GM12878 (cell line): ENCODE results near the gene CDX1. TPM values are rescaled to one million over a fixed set of nuclear protein-coding genes. Genes with fewer than 3 reads are reported as not detected.

Experiments
- ATAC-seq: fragments of 200-7000 bp; cut with Tn5 transposase; 3 replicates; pipeline ENCODE4 v1.9.1; 2020; ENCODE audit warnings: mild to moderate bottlenecking, moderate library complexity
- BruUV-seq: library from RNA; stranded (reverse); fragments of 400-500 nt; replicated peaks from 2 replicates; lab custom pipeline; 2021; lab: Mats Ljungman, UMichigan
- CTCF ChIA-PET: fragments of 300-600 bp; sonication (Branson Sonifier 250); formaldehyde crosslinking; extraction: SDS; loops from one replicate; lab custom pipeline; 2021; ENCODE audit warnings: inconsistent platforms; lab: Yijun Ruan, JAX
- POLR2A ChIA-PET: fragments of 350-600 bp; formaldehyde crosslinking; extraction: SDS; loops from one replicate; lab custom pipeline; 2021; ENCODE audit warnings: inconsistent platforms; lab: Charles Lee
- RAD21 ChIA-PET: fragments of 300-600 bp; sonication (Branson Sonifier 250); formaldehyde crosslinking; loops from one replicate; lab custom pipeline; 2023; ENCODE audit warnings: antibody characterized with exemption; ENCODE audit not compliant: unreplicated experiment; lab: Charles Lee
- SMC1A ChIA-PET: fragments of 300-600 bp; sonication (Branson Sonifier 250); formaldehyde crosslinking; loops from one replicate; lab custom pipeline; 2023; ENCODE audit not compliant: unreplicated experiment, uncharacterized antibody; lab: Charles Lee
- DNase-seq: peaks from one replicate; pipeline ENCODE4 v3.0.0-alpha.2; 2011; ENCODE audit warnings: low read depth, low spot score
- FAIRE-seq: peaks from 3 replicates; lab custom pipeline; 2011; peaks lifted over from hg19 to GRCh38; lab: Jason Lieb, UNC
- H2AFZ ChIP-seq: 2 replicates; pipeline ENCODE4 v1.6.0; 2011; ENCODE audit warnings: low read depth, low read length, control low read depth; ENCODE audit not compliant: control insufficient read depth
- H3K27ac ChIP-seq: 2 replicates; pipeline ENCODE4 v1.5.1; 2011; ENCODE audit warnings: control low read depth; ENCODE audit not compliant: control insufficient read depth, insufficient read depth
- H3K27me3 ChIP-seq, 2 experiments: replicated peaks in 1 of 2; 2 replicates each; pipeline versions ENCODE4 v1.6.0 to v1.6.1; 2011; ENCODE audit warnings: low read length in 1 of 2; ENCODE audit not compliant: control insufficient read depth in 2 of 2, insufficient read depth in 2 of 2
- H3K36me3 ChIP-seq, 2 experiments: 2 replicates each; pipeline ENCODE4 v1.5.1; 2011; ENCODE audit warnings: low read length in 1 of 2; ENCODE audit not compliant: control insufficient read depth in 2 of 2, insufficient read depth in 2 of 2
- H3K4me1 ChIP-seq: 2 replicates; pipeline ENCODE4 v1.6.1; 2011; ENCODE audit warnings: mild to moderate bottlenecking, low read length, moderate library complexity, mixed read lengths; ENCODE audit not compliant: control insufficient read depth, insufficient read depth
- H3K4me2 ChIP-seq: 2 replicates; pipeline ENCODE4 v1.6.0; 2011; ENCODE audit warnings: control low read depth; ENCODE audit not compliant: control insufficient read depth, insufficient read depth
- H3K4me3 ChIP-seq: fragments of 200-600 bp; sonication (generic); 2 replicates; pipeline ENCODE4 v1.5.1; 2016
- H3K79me2 ChIP-seq: 2 replicates; pipeline ENCODE4 v1.6.0; 2011; ENCODE audit warnings: low read length; ENCODE audit not compliant: control insufficient read depth, insufficient read depth
- H3K9ac ChIP-seq: 2 replicates; pipeline ENCODE4 v1.8.0; 2011; ENCODE audit warnings: low read length, control low read depth, mixed read lengths; ENCODE audit not compliant: control insufficient read depth, insufficient read depth
- H3K9me3 ChIP-seq: replicated peaks from 3 replicates; pipeline ENCODE4 v1.5.1; 2011; ENCODE audit warnings: mild to moderate bottlenecking, low read length; ENCODE audit not compliant: control insufficient read depth, insufficient read depth
- H4K20me1 ChIP-seq: 2 replicates; pipeline ENCODE4 v1.6.0; 2011; ENCODE audit not compliant: control insufficient read depth, insufficient read depth
- CHD2 ChIP-seq: IDR thresholded peaks from 2 replicates; pipeline ENCODE4 v1.6.1; 2011; ENCODE audit warnings: low read depth, low read length, improper control_type of control experiment, borderline replicate concordance
- CREB1 ChIP-seq: IDR thresholded peaks from 2 replicates; pipeline ENCODE4 v1.6.1; 2012; ENCODE audit warnings: low read depth, mild to moderate bottlenecking, inconsistent platforms
- FOS ChIP-seq: IDR thresholded peaks from 3 replicates; pipeline ENCODE4 v1.6.1; 2011; ENCODE audit warnings: borderline replicate concordance; ENCODE audit not compliant: insufficient read length; ENCODE audit errors: extremely low read depth
- HSF1 ChIP-seq: fragments of 150-350 bp; IDR thresholded peaks from 2 replicates; pipeline ENCODE4 v1.6.1; 2014; ENCODE audit warnings: mild to moderate bottlenecking, low read depth, low read length
- NRF1 ChIP-seq: conservative IDR thresholded peaks from 2 replicates; pipeline ENCODE4 v1.6.1; 2011; ENCODE audit warnings: mild to moderate bottlenecking, low read depth, low read length, improper control_type of control experiment
- ZNF24 ChIP-seq: fragments of 450-650 bp; IDR thresholded peaks from 2 replicates; pipeline ENCODE4 v1.6.1; 2017; ENCODE audit warnings: antibody characterized with exemption, mild to moderate bottlenecking
- ZSCAN29 ChIP-seq: fragments of 450-650 bp; IDR thresholded peaks from 2 replicates; pipeline ENCODE4 v1.6.1; 2017; ENCODE audit warnings: mild to moderate bottlenecking, moderate library complexity
- WGBS: methylation state at CpG from one replicate; pipeline ENCODE4 v1.1.6; 2016; ENCODE audit warnings: low lambda C conversion rate; ENCODE audit not compliant: insufficient replicate concordance, insufficient coverage; ENCODE audit errors: missing lambda C conversion rate; 5-methylcytosine and 5-hydroxymethylcytosine counted together
- in situ Hi-C: fragments of 300-500 bp; cut with MboI; formaldehyde crosslinking; loops from 9 replicates; pipeline ENCODE4 v1.14.3; 2018; ENCODE audit warnings: mixed read lengths
- intact Hi-C: fragments of 100-400 bp; cut with micrococcal nuclease; formaldehyde crosslinking; loops from one replicate; pipeline ENCODE4 v1.14.2; 2022; ENCODE audit not compliant: unreplicated experiment
- polyA plus RNA-seq, 11 experiments: library from polyadenylated mRNA; depleted of rRNA in 4 of 11; unstranded in 6 of 11; stranded (reverse) in 5 of 11; fragments of >200 nt; fragmentation: Nextera tagmentation in 4 of 11; fragmentation: Illumina TruSeq in 1 of 11; extraction: Ambion mirVana in 4 of 11; extraction: Trizol in 1 of 11; gene quantifications; 1 replicate in 1 of 11; 2 replicates in 10 of 11; pipeline versions ENCODE4 v1.2.1 to v1.2.3, GENCODE V29; 2011 to 2016; ENCODE audit warnings: inconsistent platforms in 2 of 11, missing spikeins in 2 of 11, low read depth in 1 of 11
- total RNA-seq, 4 experiments: library from RNA; depleted of rRNA in 3 of 4; stranded (reverse); fragments of >200 nt in 3 of 4; fragmentation: Illumina TruSeq in 1 of 4; extraction: Trizol in 1 of 4; gene quantifications; 2 replicates each; pipeline versions ENCODE4 v1.2.1 to v1.2.3, GENCODE V29; 2013 to 2021

The CDX1 gene
- total and polyA plus RNA-seq, 10 of the 15 experiments (the other 5 are each of a cell fraction or from before 2014, with no cell fraction given), result not detected

GRCh38 chr5:150219861-150220260 lies 53.3 kb downstream of the CDX1 start:
- H3K27me3 ChIP-seq, result peaks cover 2 to 4% of the 10 kb centered on the region in 2 experiments; a peak in 3 of 4 replicates
- ATAC-seq (no peak), DNase-seq (no peak), FAIRE-seq (no peak)
- ChIA-PET RAD21 (interaction anchor here (1.1 to 1.4 kb wide), 2 partner anchors 98 to 226 kb away, joined by 3 to 4 read pairs; no protein-coding TSS in a partner anchor), CTCF (interaction anchor here (1.3 to 4.7 kb wide), 4 partner anchors 13 to 90 kb away, joined by 3 to 30 read pairs (median 12); no protein-coding TSS in a partner anchor), SMC1A (interaction anchor here (1.8 to 3.5 kb wide), 2 partner anchors 16 to 90 kb away, joined by 4 to 22 read pairs; no protein-coding TSS in a partner anchor), POLR2A (no interaction called here)
- intact Hi-C loops (loop anchor here (5.0 to 10.0 kb wide), 2 partner anchors 183 to 585 kb away; no protein-coding TSS in a partner anchor), in situ Hi-C loops (loop anchor here (5.0 to 10.0 kb wide), 2 partner anchors 93 to 585 kb away; no protein-coding TSS in a partner anchor)
- no peak for TF ChIP-seq ZNF24
- no peak for TF ChIP-seq NRF1
- TF ChIP-seq FOS, result no peak
- H3K4me2 ChIP-seq, result no peak overlapping the region
- H3K9ac ChIP-seq, result no peak overlapping the region
- H3K4me1 ChIP-seq, result no peaks in the 10 kb centered on the region
- BruUV-seq, result no TSS peak
- no peak overlapping the region for H2AFZ ChIP-seq
- no peaks in the 10 kb centered on the region for H4K20me1 ChIP-seq
- WGBS, result 15% methylated on average over 2 of the region's 2 CpGs
- H3K36me3 ChIP-seq, result no peaks in the 10 kb centered on the region
- H3K27ac ChIP-seq, result no peak overlapping the region
- no peaks in the 10 kb centered on the region for H3K9me3 ChIP-seq
- no peaks in the 10 kb centered on the region for H3K79me2 ChIP-seq
- no peak overlapping the region for H3K4me3 ChIP-seq

- ATAC-seq, result no peak
- intact Hi-C loops, result no loop called here
These were observed 54.9 kb downstream of the CDX1 start for GRCh38 chr5:150221471-150221870.

More at GRCh38 chr5:150221471-150221870, 54.9 kb downstream of the CDX1 start:
- ChIA-PET CTCF (no interaction called here), RAD21 (no interaction called here), POLR2A (interaction anchor here (0.6 kb wide), 1 partner anchor 189 kb away, joined by 4 read pairs; no protein-coding TSS in a partner anchor), SMC1A (no interaction called here)
- peaks cover 2 to 4% of the 10 kb centered on the region in 2 experiments; a peak in 3 of 4 replicates for H3K27me3 ChIP-seq
- no peak overlapping the region for H3K4me3 ChIP-seq
- in situ Hi-C loops, result loop anchor here (5.0 to 10.0 kb wide), 2 partner anchors 94 to 587 kb away; no protein-coding TSS in a partner anchor
- H3K4me1 ChIP-seq, result no peaks in the 10 kb centered on the region
- TF ChIP-seq HSF1 (no peak), CHD2 (no peak), CREB1 (no peak), ZSCAN29 (no peak)
- H4K20me1 ChIP-seq, result no peaks in the 10 kb centered on the region
- no peaks in the 10 kb centered on the region for H3K36me3 ChIP-seq
- DNase-seq (no peak), FAIRE-seq (no peak)
- no TSS peak for BruUV-seq
- no peaks in the 10 kb centered on the region for H3K9me3 ChIP-seq
- no peak overlapping the region for H3K4me2 ChIP-seq
- no peak overlapping the region for H2AFZ ChIP-seq
- WGBS, result 25% methylated on average over 5 of the region's 5 CpGs
- no peaks in the 10 kb centered on the region for H3K79me2 ChIP-seq
- H3K9ac ChIP-seq, result no peak overlapping the region
- H3K27ac ChIP-seq, result no peak overlapping the region
